GM19193 (cell line): Measurements from ENCODE around the gene PRKCB.

Experiments used
- POLR2A ChIP-seq: IDR thresholded peaks from 4 replicates; pipeline ENCODE4 v1.6.1; 2011; ENCODE audit not compliant: insufficient read depth, insufficient read length; ENCODE audit errors: extremely low read depth

The PRKCB gene

GRCh38 chr16:24135624-24136565 is 300.1 kb downstream of the PRKCB start:
- TF ChIP-seq POLR2A, result no peak

GRCh38 chr16:24138024-24138423 is 302.2 kb downstream of the PRKCB start:
- TF ChIP-seq POLR2A, result no peak

- no peak for TF ChIP-seq POLR2A
Measured at GRCh38 chr16:24138575-24138974, 302.8 kb downstream of the PRKCB start.

GRCh38 chr16:24139282-24139681 is 303.5 kb downstream of the PRKCB start:
- TF ChIP-seq POLR2A, result no peak

GRCh38 chr16:24140730-24141129 is 304.9 kb downstream of the PRKCB start:
- TF ChIP-seq POLR2A, result no peak

- no peak for TF ChIP-seq POLR2A
Measured at GRCh38 chr16:24141466-24141865, 305.7 kb downstream of the PRKCB start.

GRCh38 chr16:24141917-24142316 is 306.1 kb downstream of the PRKCB start:
- TF ChIP-seq POLR2A, result no peak

GRCh38 chr16:24145927-24146326 is 310.1 kb downstream of the PRKCB start:
- no peak for TF ChIP-seq POLR2A

- TF ChIP-seq POLR2A, result no peak
Measured at GRCh38 chr16:24146518-24146917, 310.7 kb downstream of the PRKCB start.

GRCh38 chr16:24149102-24149501 is 313.3 kb downstream of the PRKCB start:
- TF ChIP-seq POLR2A, result no peak

GRCh38 chr16:24150282-24150681 is 314.5 kb downstream of the PRKCB start:
- TF ChIP-seq POLR2A, result no peak

- TF ChIP-seq POLR2A, result no peak
Measured at GRCh38 chr16:24151482-24151939, 315.7 kb downstream of the PRKCB start.

- no peak for TF ChIP-seq POLR2A
Measured at GRCh38 chr16:24152826-24153225, 317.0 kb downstream of the PRKCB start.

GRCh38 chr16:24156777-24157176 is 321.0 kb downstream of the PRKCB start:
- no peak for TF ChIP-seq POLR2A

- TF ChIP-seq POLR2A, result no peak
Measured at GRCh38 chr16:24163935-24164334, 328.2 kb downstream of the PRKCB start.

- TF ChIP-seq POLR2A, result no peak
Measured at GRCh38 chr16:24164416-24164815, 328.6 kb downstream of the PRKCB start.
